ENCODE results near the gene ZBTB12. TPM values are rescaled to one million over a fixed set of nuclear protein-coding genes. Genes with fewer than 3 reads are reported as not detected.

The ZBTB12 gene
- total RNA-seq (1 to 10 TPM; 3.1 to 3.7 TPM), polyA plus RNA-seq (not detected), total RNA-seq (0.49 to 2.3 (median 1.2) reads per million in 6 experiments)

- ATAC-seq, result peak; percentile 58 to 65
These were observed at the start of gene ZBTB12 for GRCh38 chr6:31901953-31902643. Gene ZBTB12, minus strand, starts transcription at chr6:31902086. Its CDS starts 781 bp downstream, at chr6:31901305.

GRCh38 chr6:31949926-31950548 lies 48.2 kb upstream of the ZBTB12 start:
- POLR2A ChIA-PET, result no interaction called here

More at GRCh38 chr6:31901953-31902643, at the start of gene ZBTB12:
- Mint-ChIP-seq H3K4me1 (peaks cover 22 to 36% (median 32%) of the 10 kb centered on the region in 4 donors), H3K27me3 (no peaks in the 10 kb centered on the region), H3K4me3 (peak within 1 kb of the TSS; percentile 78 to 94 (median 90)), H3K36me3 (peaks cover 0 to 4% (median 0%) of the 10 kb centered on the region in 3 donors), H3K9me3 (no peaks in the 10 kb centered on the region), H3K27ac (peak within 1 kb of the TSS; percentile 68 to 96 (median 92))
- DNase-seq, result peak; percentile 78 to 91 (median 84)
- POLR2A ChIA-PET, result interaction anchor here (0.6 to 2.3 kb wide), 25 partner anchors 12 to 1357 kb away, joined by 3 to 13 read pairs (median 4); partner anchors contain the start of genes ABHD16A, ATP6V1G2, DXO and GPANK1

GRCh38 chr6:31948753-31949413 lies 47.0 kb upstream of the ZBTB12 start:
- peaks cover 4 to 18% (median 7%) of the 10 kb centered on the region in 3 donors for H3K36me3 Mint-ChIP-seq
- POLR2A ChIA-PET, result interaction anchor here (0.6 kb wide), 1 partner anchor 41 kb away, joined by 8 read pairs; no protein-coding TSS in a partner anchor
- peak overlapping the region in 5 of 10 donors; percentile 0 to 82 (median 47) for H3K27ac Mint-ChIP-seq
- no peak overlapping the region for H3K4me3 Mint-ChIP-seq
- no peaks in the 10 kb centered on the region for H3K9me3 Mint-ChIP-seq
- peaks cover 0 to 1% (median 0%) of the 10 kb centered on the region in 5 donors for H3K27me3 Mint-ChIP-seq
- ATAC-seq, result no peak
- peaks cover 0 to 13% (median 1%) of the 10 kb centered on the region in 4 donors for H3K4me1 Mint-ChIP-seq
- DNase-seq, result peak in 1 of 10 donors; percentile 24

More at GRCh38 chr6:31949926-31950548, 48.2 kb upstream of the ZBTB12 start:
- Mint-ChIP-seq H3K4me3 (no peak overlapping the region), H3K27me3 (peaks cover 0 to 1% (median 0%) of the 10 kb centered on the region in 5 donors), H3K36me3 (peaks cover 4 to 29% (median 12%) of the 10 kb centered on the region in 3 donors), H3K27ac (peak overlapping the region in 5 of 10 donors; percentile 0 to 82 (median 27)), H3K9me3 (no peaks in the 10 kb centered on the region), H3K4me1 (peaks cover 0 to 13% (median 1%) of the 10 kb centered on the region in 4 donors)
- ATAC-seq, result no peak
- peak in 1 of 10 donors; percentile 13 for DNase-seq

- Mint-ChIP-seq H3K4me1 (peaks cover 0 to 12% (median 1%) of the 10 kb centered on the region in 4 donors), H3K27me3 (peaks cover 0 to 1% (median 0%) of the 10 kb centered on the region in 5 donors), H3K4me3 (peak overlapping the region in 1 of 10 donors; percentile 4), H3K36me3 (peaks cover 1 to 12% (median 2%) of the 10 kb centered on the region in 3 donors), H3K27ac (peak overlapping the region in 3 of 10 donors; percentile 29 to 65 (median 63)), H3K9me3 (no peaks in the 10 kb centered on the region)
- DNase-seq, result no peak
- ATAC-seq, result no peak
- POLR2A ChIA-PET, result no interaction called here
These were observed 46.4 kb upstream of the ZBTB12 start for GRCh38 chr6:31948306-31948705.

- Mint-ChIP-seq H3K4me1 (peaks cover 0 to 10% (median 1%) of the 10 kb centered on the region in 4 donors), H3K4me3 (no peak overlapping the region), H3K27me3 (peaks cover 0 to 1% (median 0%) of the 10 kb centered on the region in 5 donors), H3K36me3 (peaks cover 0 to 8% (median 0%) of the 10 kb centered on the region in 3 donors), H3K27ac (peak overlapping the region in 4 of 10 donors; percentile 19 to 69 (median 28)), H3K9me3 (no peaks in the 10 kb centered on the region)
- DNase-seq (no peak), ATAC-seq (no peak)
- POLR2A ChIA-PET, result no interaction called here
These were observed 46.0 kb upstream of the ZBTB12 start for GRCh38 chr6:31947864-31948263.

GRCh38 chr6:31947070-31947675 lies 45.3 kb upstream of the ZBTB12 start:
- Mint-ChIP-seq H3K9me3 (no peaks in the 10 kb centered on the region), H3K4me1 (peaks cover 0 to 14% (median 1%) of the 10 kb centered on the region in 4 donors), H3K36me3 (peaks cover 0 to 2% (median 0%) of the 10 kb centered on the region in 3 donors), H3K27me3 (peaks cover 0 to 8% (median 6%) of the 10 kb centered on the region in 5 donors), H3K4me3 (no peak overlapping the region), H3K27ac (peak overlapping the region in 3 of 10 donors; percentile 28 to 69 (median 55))
- POLR2A ChIA-PET, result no interaction called here
- ATAC-seq (no peak), DNase-seq (no peak)

GRCh38 chr6:31946370-31946885 lies 44.5 kb upstream of the ZBTB12 start:
- H3K27ac Mint-ChIP-seq, result peak overlapping the region in 2 of 10 donors; percentile 15 to 59

GRCh38 chr6:31945507-31946369 lies 43.9 kb upstream of the ZBTB12 start, which contains the start of gene CFB:
Gene CFB, plus strand, starts transcription at chr6:31946095. Its CDS starts 127 bp downstream, at chr6:31946222.
- no peaks in the 10 kb centered on the region for H3K9me3 Mint-ChIP-seq
- ATAC-seq (no peak), DNase-seq (peak in 1 of 10 donors; percentile 19)
- H3K27ac Mint-ChIP-seq, result peak within 1 kb of the TSS in 4 of 10 donors; percentile 10 to 59 (median 17)
- peaks cover 0 to 15% (median 1%) of the 10 kb centered on the region in 4 donors for H3K4me1 Mint-ChIP-seq
- no peak within 1 kb of the TSS for H3K4me3 Mint-ChIP-seq
- POLR2A ChIA-PET, result no interaction called here
- peaks cover 0 to 9% (median 8%) of the 10 kb centered on the region in 5 donors for H3K27me3 Mint-ChIP-seq
- H3K36me3 Mint-ChIP-seq, result no peaks in the 10 kb centered on the region

More at GRCh38 chr6:31946370-31946885, 44.5 kb upstream of the ZBTB12 start:
- POLR2A ChIA-PET, result no interaction called here
- Mint-ChIP-seq H3K4me1 (peaks cover 0 to 15% (median 1%) of the 10 kb centered on the region in 4 donors), H3K27me3 (peaks cover 0 to 9% (median 8%) of the 10 kb centered on the region in 5 donors), H3K9me3 (no peaks in the 10 kb centered on the region), H3K4me3 (no peak overlapping the region), H3K36me3 (peaks cover 0 to 2% (median 0%) of the 10 kb centered on the region in 3 donors)
- no peak for ATAC-seq
- no peak for DNase-seq

- Mint-ChIP-seq H3K27me3 (peaks cover 0 to 9% (median 8%) of the 10 kb centered on the region in 5 donors), H3K4me3 (no peak overlapping the region), H3K9me3 (no peaks in the 10 kb centered on the region), H3K27ac (no peak overlapping the region), H3K36me3 (no peaks in the 10 kb centered on the region), H3K4me1 (peaks cover 0 to 15% (median 1%) of the 10 kb centered on the region in 4 donors)
- POLR2A ChIA-PET, result no interaction called here
- DNase-seq (peak in 1 of 10 donors; percentile 24), ATAC-seq (no peak)
These were observed 43.2 kb upstream of the ZBTB12 start for GRCh38 chr6:31945154-31945506.

- Mint-ChIP-seq H3K27me3 (peaks cover 0 to 9% (median 8%) of the 10 kb centered on the region in 5 donors), H3K9me3 (no peaks in the 10 kb centered on the region), H3K4me1 (peaks cover 0 to 13% (median 1%) of the 10 kb centered on the region in 4 donors), H3K27ac (no peak overlapping the region), H3K4me3 (no peak overlapping the region), H3K36me3 (no peaks in the 10 kb centered on the region)
- POLR2A ChIA-PET, result no interaction called here
- DNase-seq (peak in 1 of 10 donors; percentile 48), ATAC-seq (no peak)
These were observed 41.9 kb upstream of the ZBTB12 start for GRCh38 chr6:31943742-31944141.

GRCh38 chr6:31940256-31940664 lies 38.4 kb upstream of the ZBTB12 start:
- DNase-seq (no peak), ATAC-seq (no peak)
- H3K9me3 Mint-ChIP-seq, result no peaks in the 10 kb centered on the region
- peaks cover 0 to 9% (median 8%) of the 10 kb centered on the region in 5 donors for H3K27me3 Mint-ChIP-seq
- POLR2A ChIA-PET, result no interaction called here
- H3K36me3 Mint-ChIP-seq, result no peaks in the 10 kb centered on the region
- no peak overlapping the region for H3K4me3 Mint-ChIP-seq
- H3K27ac Mint-ChIP-seq, result no peak overlapping the region
- H3K4me1 Mint-ChIP-seq, result peaks cover 0 to 5% (median 0%) of the 10 kb centered on the region in 4 donors

Measured in naive thymus-derived CD8-positive, alpha-beta T cell (primary cell).